HG02610 (cell line): ENCODE measurements around the gene DRGX.

Source experiments
- ATAC-seq: cut with Tn5 transposase; IDR thresholded peaks from one replicate; pipeline ENCODE4 v1.9.1; 2021; ENCODE audit warnings: mild to moderate bottlenecking, moderate library complexity; ENCODE audit not compliant: unreplicated experiment

The DRGX gene

GRCh38 chr10:49408519-49409306, 12.8 kb upstream of the DRGX start:
- ATAC-seq: no peak

GRCh38 chr10:49407552-49408137, 11.8 kb upstream of the DRGX start:
- peak; percentile 58 for ATAC-seq

GRCh38 chr10:49407151-49407550, 11.3 kb upstream of the DRGX start:
- no peak for ATAC-seq

DNA sequence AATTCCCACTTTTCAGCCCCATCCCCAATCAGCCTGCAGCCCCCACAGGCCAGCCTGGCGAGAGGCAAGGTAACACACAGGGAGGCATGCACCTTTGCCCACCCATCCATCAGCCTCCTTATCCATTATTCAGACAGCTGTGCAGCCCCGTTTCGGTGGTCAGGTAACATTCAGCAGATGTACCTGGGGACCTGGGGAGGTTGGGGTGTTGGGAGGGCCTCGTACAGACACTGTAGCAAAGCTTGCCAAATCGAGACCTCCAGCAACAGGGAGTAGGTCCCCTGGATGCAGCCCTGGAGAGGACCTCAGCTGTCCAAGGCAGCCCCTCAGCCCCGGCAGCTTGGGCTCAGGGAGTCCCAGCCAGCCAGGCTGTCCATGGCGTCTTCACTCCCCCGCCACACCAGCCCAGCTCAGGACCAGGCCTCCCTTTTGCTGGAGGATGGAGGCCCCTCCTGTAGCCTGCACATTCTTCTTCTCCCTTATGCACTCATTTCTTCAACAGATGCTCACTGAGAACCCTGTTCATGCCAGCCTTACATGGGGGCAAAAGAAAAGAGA, 8.5 kb upstream of the DRGX start:
- ATAC-seq: no peak

DNA sequence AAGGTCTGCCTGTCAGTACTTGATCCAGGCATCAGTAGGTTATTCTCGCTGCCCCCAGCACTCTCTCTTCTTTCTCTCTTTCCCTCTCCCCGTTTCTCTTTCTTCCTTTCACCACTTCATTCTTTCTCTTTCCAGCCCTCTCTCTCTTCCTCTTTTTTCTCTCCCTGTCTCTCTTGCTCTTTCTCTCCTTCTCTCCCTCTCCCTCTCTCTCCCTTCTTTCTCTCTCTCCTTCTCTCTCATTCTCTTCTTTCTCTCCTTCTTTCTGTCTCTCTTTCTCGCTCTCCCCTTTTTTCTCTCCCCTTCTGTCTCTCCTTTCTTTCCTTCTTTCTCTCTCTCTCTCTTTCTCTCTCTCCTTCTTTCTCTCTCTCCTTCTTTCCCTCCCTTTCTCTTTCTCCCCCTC, 7.5 kb upstream of the DRGX start:
- no peak for ATAC-seq

DNA sequence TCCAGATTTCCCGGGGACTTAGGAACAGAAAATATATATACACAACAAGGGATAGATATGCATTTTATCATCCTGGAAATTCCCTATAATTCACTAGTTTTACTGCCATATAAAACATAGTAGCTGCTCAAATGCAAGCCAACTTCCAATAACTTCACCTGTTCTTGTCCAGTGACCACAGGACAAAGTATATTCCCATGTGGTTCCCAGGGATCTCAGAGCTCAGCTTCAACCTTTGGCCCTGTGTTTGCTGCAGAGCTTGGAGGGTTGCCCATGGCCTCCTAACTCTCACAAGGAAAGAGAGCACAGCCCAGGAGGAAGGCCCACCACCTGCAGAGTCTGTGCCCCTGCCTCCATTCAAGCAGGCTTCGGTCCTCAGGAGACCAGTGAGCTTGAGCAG, 4.5 kb upstream of the DRGX start:
- no peak for ATAC-seq

GRCh38 chr10:49398986-49399385, 3.1 kb upstream of the DRGX start:
- no peak for ATAC-seq

- peak; percentile 81 for ATAC-seq
Observed at GRCh38 chr10:49398000-49398861, 2.3 kb upstream of the DRGX start.

GRCh38 chr10:49397036-49397999, 1.4 kb upstream of the DRGX start:
- ATAC-seq: no peak

- ATAC-seq: no peak
Observed at GRCh38 chr10:49396666-49396999, 744 bp upstream of the DRGX start.

- no peak for ATAC-seq
Observed at GRCh38 chr10:49394933-49395740, 752 bp downstream of the DRGX start.

GRCh38 chr10:49393757-49394156, 2.1 kb downstream of the DRGX start:
- ATAC-seq: no peak

- no peak for ATAC-seq
Observed at GRCh38 chr10:49393301-49393700, 2.6 kb downstream of the DRGX start.

- no peak for ATAC-seq
Observed at GRCh38 chr10:49389361-49389933, 6.4 kb downstream of the DRGX start.

- no peak for ATAC-seq
Observed at GRCh38 chr10:49388161-49388560, 7.7 kb downstream of the DRGX start.

GRCh38 chr10:49387071-49387470, 8.8 kb downstream of the DRGX start:
- ATAC-seq: no peak

DNA sequence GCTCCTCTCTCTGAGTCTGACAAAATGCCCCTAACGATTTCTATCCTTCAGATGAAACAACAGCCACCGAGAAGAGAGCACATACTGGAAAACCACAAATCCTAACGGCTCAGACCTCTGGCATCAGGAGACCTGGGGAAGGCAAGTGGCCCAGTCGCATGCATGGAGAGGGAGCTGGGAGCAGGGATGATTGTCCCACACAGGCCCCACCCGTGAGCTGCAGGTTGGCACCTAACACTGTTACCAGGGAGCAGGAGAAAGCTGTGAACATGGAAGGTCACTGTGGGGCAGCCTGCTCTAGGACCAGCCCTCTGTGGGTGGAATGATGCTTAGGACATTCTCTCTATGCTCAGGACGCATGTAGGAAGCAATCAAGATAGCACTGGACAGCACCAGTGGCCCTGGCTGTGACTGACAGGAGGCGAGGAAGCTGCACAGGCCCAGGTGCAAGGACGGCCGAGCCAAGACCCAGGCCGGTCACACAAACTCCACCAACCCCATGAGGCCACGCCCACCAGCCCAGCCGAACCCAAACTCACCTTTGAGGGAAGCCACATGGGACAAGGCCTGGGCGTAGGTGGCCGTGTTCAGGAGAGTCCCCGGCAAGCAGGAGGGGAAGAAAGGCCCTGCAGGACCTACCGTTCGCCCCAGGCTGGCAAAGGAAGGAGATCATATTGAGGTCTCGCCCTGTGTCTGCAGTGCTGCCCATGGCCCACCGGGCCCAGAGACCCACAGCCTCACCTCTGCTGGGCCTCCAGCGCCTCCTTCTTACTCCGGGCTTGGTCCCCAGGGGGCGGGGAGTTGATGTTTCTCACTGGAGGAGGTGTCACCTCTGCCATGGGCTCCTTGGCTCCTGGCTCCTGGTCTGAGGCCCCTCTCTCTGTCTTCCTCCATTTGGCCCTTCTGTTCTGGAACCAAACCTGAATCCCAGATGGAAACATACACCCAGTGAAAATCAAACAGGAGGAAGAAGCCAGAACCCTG, 9.7 kb downstream of the DRGX start:
- no peak for ATAC-seq
